Hepatocyte (in vitro differentiated cells): ENCODE measurements around the gene RGS3. TPM values are rescaled to one million over a fixed set of nuclear protein-coding genes. Genes with fewer than 3 reads are reported as not detected.

ENCODE experiments used
- DNase-seq: peaks from one replicate; pipeline ENCODE4 v3.0.0-alpha.2; 2016; ENCODE audit warnings: low spot score
- H2AFZ ChIP-seq: fragments of 200-600 bp; sonication (generic); 2 replicates; pipeline ENCODE4 v1.6.0; 2016; ENCODE audit warnings: antibody characterized with exemption, mild to moderate bottlenecking
- H3K27ac ChIP-seq: fragments of 200-600 bp; sonication (generic); 2 replicates; pipeline ENCODE4 v1.5.1; 2016; ENCODE audit warnings: mild to moderate bottlenecking
- H3K27me3 ChIP-seq: fragments of 200-600 bp; sonication (generic); 2 replicates; pipeline ENCODE4 v1.6.1; 2016
- H3K36me3 ChIP-seq: fragments of 200-600 bp; sonication (generic); replicated peaks from 2 replicates; pipeline ENCODE4 v1.5.1; 2016; ENCODE audit warnings: low read depth; ENCODE audit not compliant: insufficient read depth
- H3K4me1 ChIP-seq: fragments of 200-600 bp; sonication (generic); 2 replicates; pipeline ENCODE4 v1.5.1; 2016; ENCODE audit warnings: mild to moderate bottlenecking, moderate library complexity; ENCODE audit not compliant: insufficient read depth
- H3K4me2 ChIP-seq: fragments of 200-600 bp; sonication (generic); 2 replicates; pipeline ENCODE4 v1.6.0; 2016
- H3K4me3 ChIP-seq: fragments of 200-600 bp; sonication (generic); 2 replicates; pipeline ENCODE4 v1.5.1; 2016; ENCODE audit warnings: mild to moderate bottlenecking
- H3K79me2 ChIP-seq: fragments of 200-600 bp; sonication (generic); 2 replicates; pipeline ENCODE4 v1.6.0; 2017; ENCODE audit warnings: mild to moderate bottlenecking
- H3K9me2 ChIP-seq: fragments of 200-600 bp; sonication (generic); replicated peaks from 2 replicates; pipeline ENCODE4 v1.6.0; 2017; ENCODE audit warnings: mild to moderate bottlenecking; ENCODE audit not compliant: insufficient read depth
- H3K9me3 ChIP-seq: fragments of 200-600 bp; sonication (generic); 2 replicates; pipeline ENCODE4 v1.5.1; 2016; ENCODE audit warnings: low read depth, mild to moderate bottlenecking
- H4K20me1 ChIP-seq: fragments of 200-600 bp; sonication (generic); 2 replicates; pipeline ENCODE4 v1.6.0; 2016; ENCODE audit warnings: mild to moderate bottlenecking; ENCODE audit not compliant: insufficient read depth, poor library complexity, severe bottlenecking
- CTCF ChIP-seq: fragments of 200-600 bp; sonication (generic); IDR thresholded peaks from 2 replicates; pipeline ENCODE4 v1.5.1; 2016; ENCODE audit warnings: antibody characterized with exemption, mild to moderate bottlenecking; ENCODE audit not compliant: poor library complexity
- EZH2 ChIP-seq: fragments of 200-600 bp; sonication (generic); IDR thresholded peaks from 2 replicates; pipeline ENCODE4 v1.6.1; 2016; ENCODE audit warnings: antibody characterized with exemption, mild to moderate bottlenecking, borderline replicate concordance
- EZH2phosphoT487 ChIP-seq: fragments of 200-600 bp; sonication (generic); IDR thresholded peaks from one replicate; pipeline ENCODE4 v1.6.1; 2018; ENCODE audit warnings: antibody characterized with exemption, mild to moderate bottlenecking, low read depth, moderate library complexity; ENCODE audit not compliant: unreplicated experiment, severe bottlenecking
- WGBS: methylation state at CpG from one replicate; pipeline ENCODE4 v1.1.6; 2016; ENCODE audit warnings: low lambda C conversion rate; ENCODE audit errors: missing lambda C conversion rate; 5-methylcytosine and 5-hydroxymethylcytosine counted together
- polyA plus RNA-seq: library from polyadenylated mRNA; unstranded; fragments of >200 nt; fragmentation: Nextera tagmentation; extraction: Ambion mirVana; gene quantifications from 2 replicates; pipeline ENCODE4 v1.2.1, GENCODE V29; 2016
- total RNA-seq: library from RNA; depleted of rRNA; stranded (reverse); fragments of >200 nt; gene quantifications from 2 replicates; pipeline ENCODE4 v1.2.3, GENCODE V29; 2014

Gene RGS3
- total and polyA plus RNA-seq, 2 experiments from 2014 or later: 48.0 to 62.7 TPM

GRCh38 chr9:113573959-113574352 lies 110.4 kb downstream of the RGS3 start:
- Histone ChIP-seq H3K27ac (no peak overlapping the region), H3K9me3 (no peaks in the 10 kb centered on the region), H3K4me1 (peaks cover 16% of the 10 kb centered on the region), H3K36me3 (no peaks in the 10 kb centered on the region), H3K4me3 (no peak overlapping the region), H2AFZ (no peak overlapping the region), H3K4me2 (no peak overlapping the region), H3K9me2 (no peaks in the 10 kb centered on the region), H3K79me2 (peaks cover 11% of the 10 kb centered on the region), H3K27me3 (no peaks in the 10 kb centered on the region), H4K20me1 (no peaks in the 10 kb centered on the region)
- no peak for TF ChIP-seq EZH2
- no peak for TF ChIP-seq EZH2phosphoT487
- WGBS: 60% methylated on average over 2 of the region's 2 CpGs
- DNase-seq: no peak

GRCh38 chr9:113574441-113575262 lies 111.1 kb downstream of the RGS3 start:
- Histone ChIP-seq H3K79me2 (peaks cover 9% of the 10 kb centered on the region), H4K20me1 (no peaks in the 10 kb centered on the region), H3K4me3 (no peak overlapping the region), H3K4me2 (no peak overlapping the region), H3K9me2 (no peaks in the 10 kb centered on the region), H3K9me3 (no peaks in the 10 kb centered on the region), H2AFZ (no peak overlapping the region), H3K27me3 (no peaks in the 10 kb centered on the region), H3K27ac (no peak overlapping the region), H3K36me3 (no peaks in the 10 kb centered on the region), H3K4me1 (peaks cover 20% of the 10 kb centered on the region)
- WGBS: 92% methylated on average over 13 of the region's 14 CpGs
- no peak for TF ChIP-seq CTCF
- no peak for TF ChIP-seq EZH2phosphoT487
- TF ChIP-seq EZH2: no peak
- no peak for DNase-seq

- H3K27me3 ChIP-seq: no peaks in the 10 kb centered on the region
- no peaks in the 10 kb centered on the region for H3K36me3 ChIP-seq
- H3K9me3 ChIP-seq: no peaks in the 10 kb centered on the region
- H4K20me1 ChIP-seq: no peaks in the 10 kb centered on the region
- TF ChIP-seq EZH2phosphoT487: no peak
- TF ChIP-seq CTCF: no peak
- TF ChIP-seq EZH2: no peak
- no peak overlapping the region for H2AFZ ChIP-seq
- peaks cover 24% of the 10 kb centered on the region for H3K4me1 ChIP-seq
- no peaks in the 10 kb centered on the region for H3K9me2 ChIP-seq
- no peak overlapping the region for H3K27ac ChIP-seq
- WGBS: 87% methylated on average over 11 of the region's 11 CpGs
- H3K4me2 ChIP-seq: no peak overlapping the region
- DNase-seq: no peak
- no peak overlapping the region for H3K4me3 ChIP-seq
- peaks cover 3% of the 10 kb centered on the region for H3K79me2 ChIP-seq
Measured at GRCh38 chr9:113577525-113578261, 114.2 kb downstream of the RGS3 start.

- peaks cover 24% of the 10 kb centered on the region for H3K4me1 ChIP-seq
Measured at GRCh38 chr9:113578279-113578865, 114.8 kb downstream of the RGS3 start.

More at GRCh38 chr9:113578279-113578865, 114.8 kb downstream of the RGS3 start:
- Histone ChIP-seq H3K4me3 (no peak overlapping the region), H3K79me2 (peaks cover 2% of the 10 kb centered on the region), H3K27me3 (no peaks in the 10 kb centered on the region), H3K9me3 (no peaks in the 10 kb centered on the region), H2AFZ (no peak overlapping the region), H3K9me2 (no peaks in the 10 kb centered on the region), H3K36me3 (no peaks in the 10 kb centered on the region), H3K27ac (peak overlapping the region; percentile 46), H4K20me1 (no peaks in the 10 kb centered on the region), H3K4me2 (no peak overlapping the region)
- TF ChIP-seq EZH2 (no peak), EZH2phosphoT487 (no peak), CTCF (no peak)
- DNase-seq: no peak
- WGBS: 88% methylated on average over 3 of the region's 3 CpGs
